Measurements from ENCODE around the gene MED16.

The MED16 gene

DNA sequence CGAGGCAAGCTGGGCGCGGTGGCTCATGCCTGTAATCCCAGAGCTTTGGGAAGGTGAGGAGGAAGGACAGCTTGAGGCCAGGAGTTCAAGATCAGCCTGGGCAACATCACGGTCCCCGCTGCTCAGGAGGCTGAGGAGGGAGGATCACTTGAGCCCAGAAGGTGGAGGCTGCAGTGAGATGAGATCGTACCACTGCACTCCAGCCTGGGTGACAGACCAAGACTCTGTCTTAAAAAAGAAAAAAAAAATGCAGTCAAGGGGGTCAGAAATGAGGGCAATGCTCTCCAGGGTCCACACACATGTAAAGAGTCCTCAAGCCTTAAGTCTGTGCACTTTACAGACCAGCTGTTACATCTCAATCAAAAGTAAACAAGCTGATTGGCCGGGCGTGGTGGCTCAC lies 11.6 kb upstream of the MED16 start:
- no peak for DNase-seq (ENCODE audit: low read depth)
- H3K4me3 ChIP-seq (replicated peaks; ENCODE audit: low read depth, low read length), result no peak overlapping the region
- TF ChIP-seq, protein P1, sequence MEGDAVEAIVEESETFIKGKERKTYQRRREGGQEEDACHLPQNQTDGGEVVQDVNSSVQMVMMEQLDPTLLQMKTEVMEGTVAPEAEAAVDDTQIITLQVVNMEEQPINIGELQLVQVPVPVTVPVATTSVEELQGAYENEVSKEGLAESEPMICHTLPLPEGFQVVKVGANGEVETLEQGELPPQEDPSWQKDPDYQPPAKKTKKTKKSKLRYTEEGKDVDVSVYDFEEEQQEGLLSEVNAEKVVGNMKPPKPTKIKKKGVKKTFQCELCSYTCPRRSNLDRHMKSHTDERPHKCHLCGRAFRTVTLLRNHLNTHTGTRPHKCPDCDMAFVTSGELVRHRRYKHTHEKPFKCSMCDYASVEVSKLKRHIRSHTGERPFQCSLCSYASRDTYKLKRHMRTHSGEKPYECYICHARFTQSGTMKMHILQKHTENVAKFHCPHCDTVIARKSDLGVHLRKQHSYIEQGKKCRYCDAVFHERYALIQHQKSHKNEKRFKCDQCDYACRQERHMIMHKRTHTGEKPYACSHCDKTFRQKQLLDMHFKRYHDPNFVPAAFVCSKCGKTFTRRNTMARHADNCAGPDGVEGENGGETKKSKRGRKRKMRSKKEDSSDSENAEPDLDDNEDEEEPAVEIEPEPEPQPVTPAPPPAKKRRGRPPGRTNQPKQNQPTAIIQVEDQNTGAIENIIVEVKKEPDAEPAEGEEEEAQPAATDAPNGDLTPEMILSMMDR (IDR thresholded peaks at IDR 0.05; ENCODE audit: low read length, missing control alignments), result no peak

DNA sequence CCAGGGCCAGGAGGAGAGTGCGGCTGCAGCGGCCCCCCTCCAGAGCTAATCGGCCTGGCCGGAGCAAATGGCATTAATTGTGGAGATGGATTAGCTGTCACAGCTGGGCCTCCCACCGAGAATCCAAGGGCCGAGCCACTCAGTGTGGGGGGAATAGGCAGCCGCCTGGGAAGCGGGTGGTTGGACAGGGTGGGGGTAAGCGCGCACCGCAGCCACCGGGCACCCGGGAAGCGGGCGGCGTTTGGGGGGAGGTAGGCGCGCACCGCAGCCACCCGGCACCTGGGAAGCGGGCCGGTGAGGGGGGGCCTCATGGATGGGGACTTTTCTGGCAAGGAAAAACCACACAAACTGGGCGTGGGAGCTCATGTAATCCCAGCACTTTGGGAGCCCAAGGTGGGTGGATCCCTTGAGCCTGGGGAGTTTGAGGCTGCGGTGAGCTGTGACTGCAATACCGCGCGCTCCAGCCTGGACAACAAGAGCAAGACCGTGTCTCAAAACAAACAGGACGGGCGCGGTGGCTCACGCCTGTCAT lies 10.3 kb upstream of the MED16 start:
- TF ChIP-seq, protein P1 (IDR thresholded peaks at IDR 0.05; ENCODE audit: low read length, missing control alignments), result no peak
- no peak for DNase-seq (ENCODE audit: low read depth)
- no peak overlapping the region for H3K4me3 ChIP-seq (replicated peaks; ENCODE audit: low read depth, low read length)

DNA sequence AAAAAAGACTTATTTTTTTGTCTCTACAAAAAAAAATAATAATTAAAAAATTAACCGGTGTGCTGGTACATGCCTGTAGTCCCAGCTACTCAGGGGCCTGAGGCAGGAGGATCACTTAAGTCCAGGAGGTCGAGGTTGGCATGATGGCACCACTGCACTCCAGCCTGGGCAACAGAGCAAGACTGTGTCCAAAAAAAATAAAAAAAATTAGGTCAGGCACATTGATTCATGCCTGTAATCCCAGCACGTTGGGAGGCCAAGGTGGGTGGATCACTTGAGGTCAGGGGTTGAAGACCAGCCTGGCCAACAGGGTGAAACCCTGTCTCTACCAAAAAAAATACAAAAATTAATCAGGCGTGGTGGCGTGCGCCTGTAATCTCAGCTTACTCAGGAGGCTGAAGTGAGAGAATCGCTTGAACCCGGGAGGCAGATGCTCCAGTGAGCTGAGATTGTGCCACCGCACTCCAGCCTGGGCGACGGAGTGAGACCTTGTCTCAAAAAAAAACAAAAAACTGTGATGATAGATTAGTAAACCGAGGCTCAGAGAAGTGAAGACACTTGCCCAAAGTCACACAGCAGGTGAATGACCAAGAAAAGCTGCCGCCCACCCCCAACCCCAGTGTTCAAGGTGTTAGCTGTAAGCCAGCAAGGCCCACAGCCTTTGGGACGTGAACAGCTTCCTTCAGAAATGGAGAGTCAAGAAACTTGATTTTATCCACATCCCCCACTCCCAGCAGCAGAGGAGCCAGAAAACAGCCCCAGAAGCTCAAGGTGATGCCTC lies 9.6 kb upstream of the MED16 start:
- TF ChIP-seq, protein P1 (IDR thresholded peaks at IDR 0.05; ENCODE audit: low read length, missing control alignments), result no peak
- no peak for DNase-seq (ENCODE audit: low read depth)

DNA sequence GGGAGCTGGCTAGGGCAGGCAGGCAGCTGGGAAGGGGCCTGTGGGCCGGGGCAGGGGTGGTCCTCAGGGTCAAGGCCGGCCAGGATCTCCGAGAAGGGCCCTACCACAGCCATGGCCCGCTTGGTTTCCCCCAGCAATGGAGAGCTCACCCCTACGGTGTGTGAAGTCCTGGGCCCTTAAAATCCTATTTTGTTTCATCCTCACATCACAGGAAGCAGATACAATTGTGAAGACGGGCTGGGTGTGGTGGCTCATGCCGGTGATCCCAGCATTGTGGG lies 9.0 kb upstream of the MED16 start:
- H3K4me3 ChIP-seq (replicated peaks; ENCODE audit: low read depth, low read length), result no peak overlapping the region
- TF ChIP-seq, protein P1 (IDR thresholded peaks at IDR 0.05; ENCODE audit: low read length, missing control alignments), result no peak
- DNase-seq (ENCODE audit: low read depth), result no peak

More for the DNA sequence above, 9.6 kb upstream of the MED16 start:
- no peak overlapping the region for H3K4me3 ChIP-seq (replicated peaks; ENCODE audit: low read depth, low read length)

DNA sequence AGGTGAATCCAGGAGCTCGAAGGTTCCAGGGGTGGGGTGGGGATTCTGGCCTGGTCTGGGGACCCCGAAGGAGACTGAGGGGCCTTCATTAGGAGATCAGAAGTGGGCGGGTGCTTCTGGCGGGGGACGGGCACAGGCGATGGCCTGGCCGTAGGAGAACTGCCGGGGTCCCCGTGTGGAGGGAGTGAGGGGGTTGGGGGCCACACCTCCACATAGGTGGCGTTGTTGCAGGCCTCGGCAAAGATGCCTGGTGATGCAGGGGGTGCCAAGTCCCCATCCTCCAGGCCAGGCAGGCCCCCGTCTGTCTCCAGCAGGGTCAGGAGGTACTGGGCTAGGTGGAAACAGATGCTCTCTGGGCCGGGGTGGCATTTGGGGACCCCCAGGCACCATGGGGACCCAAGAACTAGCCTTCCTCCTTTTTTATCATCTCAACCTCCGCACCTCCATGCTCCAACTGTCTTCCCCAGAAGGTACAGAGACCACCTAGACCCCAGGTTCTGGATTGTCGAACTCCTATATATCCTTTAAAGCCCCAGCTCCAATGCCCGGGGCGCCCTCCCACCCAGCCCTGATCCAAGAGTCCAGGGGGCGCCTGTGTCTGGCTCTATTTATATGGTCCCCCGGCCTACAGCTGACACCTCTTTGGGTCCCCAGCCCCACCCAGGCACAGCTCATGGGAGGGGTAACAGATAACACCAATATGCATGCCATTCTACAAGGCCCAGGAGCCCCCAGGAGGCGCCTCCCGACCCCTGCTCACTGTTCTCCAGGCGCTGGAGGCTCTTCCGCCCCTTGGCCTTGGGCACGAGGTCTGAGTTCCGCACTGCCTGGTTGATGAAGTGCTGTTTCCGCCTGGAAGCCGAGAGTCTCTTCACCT lies 8.5 kb upstream of the MED16 start:
- TF ChIP-seq, protein P1 (IDR thresholded peaks at IDR 0.05; ENCODE audit: low read length, missing control alignments), result no peak
- no peak for DNase-seq (ENCODE audit: low read depth)
- no peak overlapping the region for H3K4me3 ChIP-seq (replicated peaks; ENCODE audit: low read depth, low read length)

DNA sequence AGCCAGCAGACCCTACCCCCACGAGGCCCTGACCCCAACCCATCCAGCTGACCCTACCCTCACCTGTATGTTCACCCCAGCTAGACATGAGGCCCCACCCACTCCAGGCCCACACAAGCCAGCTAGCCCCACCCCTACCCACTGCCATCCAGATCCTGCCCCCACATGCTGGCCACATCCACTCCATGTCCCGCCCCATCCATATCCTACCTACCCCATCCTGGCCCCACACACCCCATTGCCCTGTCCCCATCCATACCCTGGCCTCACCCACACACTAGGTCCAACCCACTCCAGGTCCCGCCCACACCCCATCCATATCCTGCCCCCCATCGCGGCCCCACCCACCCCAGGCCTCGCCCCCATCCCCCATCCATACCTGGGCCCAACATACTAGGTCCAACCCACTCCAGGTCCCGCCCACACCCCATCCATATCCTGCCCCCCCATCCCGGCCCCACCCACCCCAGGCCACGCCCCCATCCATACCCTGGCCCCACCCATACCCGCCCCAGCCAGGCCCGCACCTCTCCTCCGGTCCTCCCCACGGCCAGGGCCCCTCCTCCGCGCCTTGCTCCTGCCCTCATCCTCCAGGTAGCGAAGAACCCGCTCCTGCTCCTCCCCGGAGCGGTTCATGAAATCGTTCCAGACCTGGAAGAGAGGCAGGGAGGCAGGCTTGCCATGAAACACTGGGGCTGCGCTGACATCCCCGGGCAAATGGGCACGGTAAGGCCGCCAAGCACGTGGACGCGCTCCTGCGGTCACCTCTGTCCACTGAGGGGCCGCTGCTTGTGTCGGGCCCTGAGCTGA lies 7.5 kb upstream of the MED16 start:
- TF ChIP-seq, protein P1 (IDR thresholded peaks at IDR 0.05; ENCODE audit: low read length, missing control alignments), result no peak
- no peak for DNase-seq (ENCODE audit: low read depth)

More for the DNA sequence above, 7.5 kb upstream of the MED16 start:
- H3K4me3 ChIP-seq (replicated peaks; ENCODE audit: low read depth, low read length), result no peak overlapping the region

Data from fibroblast of pulmonary artery (primary cell).